Peyer's patch (tissue), 4 donors: ENCODE results near the gene TNS3.

Source experiments
- CTCF ChIP-seq, 6 experiments: fragments of 450-650 bp in 4 of 6; fragments of 200-600 bp in 2 of 6; sonication (generic) in 1 of 6; IDR thresholded peaks; one replicate each; pipeline ENCODE4 v1.5.1; 2017 to 2019; ENCODE audit warnings: antibody characterized with exemption in 6 of 6, mild to moderate bottlenecking in 3 of 6, moderate library complexity in 1 of 6
- POLR2A ChIP-seq, 2 donors: fragments of 450-650 bp; IDR thresholded peaks; one replicate each; pipeline ENCODE4 v1.5.1; 2017; ENCODE audit warnings: antibody characterized with exemption in 2 of 2, mild to moderate bottlenecking in 2 of 2, moderate library complexity in 2 of 2

- TF ChIP-seq CTCF (IDR thresholded peaks at IDR 0.05) (no peak), POLR2A (IDR thresholded peaks at IDR 0.05) (no peak)
Observed at GRCh38 chr7:47549397-47549796, 32.5 kb downstream of the TNS3 start.
